H9 (cell line): ENCODE results near the gene AMN. TPM values are rescaled to one million over a fixed set of nuclear protein-coding genes. Genes with fewer than 3 reads are reported as not detected.

ENCODE experiments used
- DNase-seq: peaks from one replicate; pipeline ENCODE4 v3.0.0-alpha.2; 2017
- H2AFZ ChIP-seq: one replicate; pipeline ENCODE4 v1.6.1; 2013; ENCODE audit warnings: mild to moderate bottlenecking, low read length, control low read depth, moderate library complexity
- H2AK5ac ChIP-seq: 2 replicates; pipeline ENCODE4 v1.6.1; 2013; ENCODE audit warnings: low read length, control low read depth, mixed read lengths; ENCODE audit not compliant: insufficient read length
- H2BK120ac ChIP-seq: one replicate; pipeline ENCODE4 v1.6.1; 2013; ENCODE audit warnings: low read depth, mild to moderate bottlenecking, low read length, control low read depth, inconsistent platforms; ENCODE audit not compliant: poor library complexity, severe bottlenecking
- H2BK12ac ChIP-seq: 2 replicates; pipeline ENCODE4 v1.6.1; 2013; ENCODE audit warnings: low read length, control low read depth, mixed read lengths, low read depth; ENCODE audit not compliant: insufficient read length
- H2BK15ac ChIP-seq: 2 replicates; pipeline ENCODE4 v1.6.1; 2013; ENCODE audit warnings: low read depth, low read length, control low read depth
- H2BK20ac ChIP-seq: one replicate; pipeline ENCODE4 v1.6.1; 2013; ENCODE audit warnings: low read depth, mild to moderate bottlenecking, low read length, control low read depth, inconsistent platforms; ENCODE audit not compliant: poor library complexity, severe bottlenecking
- H2BK5ac ChIP-seq: 2 replicates; pipeline ENCODE4 v1.6.1; 2013; ENCODE audit warnings: low read length, control low read depth, mixed read lengths; ENCODE audit not compliant: insufficient read length
- H3K14ac ChIP-seq: 2 replicates; pipeline ENCODE4 v1.6.1; 2013; ENCODE audit warnings: low read length, control low read depth; ENCODE audit not compliant: insufficient read depth
- H3K18ac ChIP-seq: 2 replicates; pipeline ENCODE4 v1.6.1; 2013; ENCODE audit warnings: low read depth, mild to moderate bottlenecking, mixed read lengths, low read length, control low read depth; ENCODE audit not compliant: insufficient read length
- H3K23ac ChIP-seq: 2 replicates; pipeline ENCODE4 v1.6.1; 2013; ENCODE audit warnings: low read length, control low read depth, mixed read lengths, low read depth; ENCODE audit not compliant: insufficient read length
- H3K23me2 ChIP-seq: 2 replicates; pipeline ENCODE4 v1.6.1; 2013; ENCODE audit warnings: low read depth, mild to moderate bottlenecking, mixed read lengths, low read length, control low read depth; ENCODE audit not compliant: insufficient read length, poor library complexity, severe bottlenecking
- H3K27ac ChIP-seq: 2 replicates; pipeline ENCODE4 v1.5.1; 2013; ENCODE audit warnings: low read length, control low read depth, mixed read lengths, low read depth; ENCODE audit not compliant: insufficient read length
- H3K27me3 ChIP-seq: 2 replicates; pipeline ENCODE4 v1.6.1; 2013; ENCODE audit warnings: low read length, control low read depth, inconsistent platforms; ENCODE audit not compliant: insufficient read depth
- H3K4ac ChIP-seq: 2 replicates; pipeline ENCODE4 v1.6.1; 2013; ENCODE audit warnings: low read depth, mild to moderate bottlenecking, control low read depth, inconsistent platforms, low read length, moderate library complexity
- H3K4me1 ChIP-seq: 2 replicates; pipeline ENCODE4 v1.6.1; 2013; ENCODE audit warnings: low read length, control low read depth, inconsistent platforms; ENCODE audit not compliant: insufficient read depth
- H3K4me2 ChIP-seq: 2 replicates; pipeline ENCODE4 v1.6.1; 2013; ENCODE audit warnings: low read length, control low read depth, mixed read lengths; ENCODE audit not compliant: insufficient read length, insufficient read depth
- H3K56ac ChIP-seq: 2 replicates; pipeline ENCODE4 v1.6.1; 2013; ENCODE audit warnings: low read depth, mild to moderate bottlenecking, mixed read lengths, low read length, control low read depth; ENCODE audit not compliant: insufficient read length
- H3K79me1 ChIP-seq: 2 replicates; pipeline ENCODE4 v1.6.1; 2013; ENCODE audit warnings: low read depth, mild to moderate bottlenecking, moderate library complexity, low read length, control low read depth, inconsistent platforms; ENCODE audit not compliant: insufficient read depth, poor library complexity, severe bottlenecking
- H3K79me2 ChIP-seq: 2 replicates; pipeline ENCODE4 v1.6.1; 2013; ENCODE audit warnings: low read length, control low read depth, inconsistent platforms; ENCODE audit not compliant: insufficient read depth
- H3K9ac ChIP-seq: 2 replicates; pipeline ENCODE4 v1.6.1; 2013; ENCODE audit warnings: low read length, control low read depth, mixed read lengths; ENCODE audit not compliant: insufficient read length; ENCODE audit errors: extremely low read depth
- H3K9me3 ChIP-seq: one replicate; pipeline ENCODE4 v1.6.1; 2013; ENCODE audit warnings: low read depth, low read length, inconsistent platforms; ENCODE audit not compliant: control insufficient read depth
- H3T11ph ChIP-seq: one replicate; pipeline ENCODE4 v1.6.1; 2013; ENCODE audit warnings: mild to moderate bottlenecking, low read length, control low read depth, inconsistent platforms
- H4K20me1 ChIP-seq: one replicate; pipeline ENCODE4 v1.6.1; 2013; ENCODE audit not compliant: control insufficient read depth, insufficient read length, insufficient read depth
- H4K5ac ChIP-seq: 2 replicates; pipeline ENCODE4 v1.6.1; 2013; ENCODE audit warnings: low read depth, mild to moderate bottlenecking, mixed read lengths, low read length, control low read depth; ENCODE audit not compliant: insufficient read length
- H4K8ac ChIP-seq: replicated peaks from 2 replicates; pipeline ENCODE4 v1.6.1; 2013; ENCODE audit warnings: low read length, control low read depth, mixed read lengths, low read depth; ENCODE audit not compliant: insufficient read length
- H4K91ac ChIP-seq: 2 replicates; pipeline ENCODE4 v1.6.1; 2013; ENCODE audit warnings: low read depth, mild to moderate bottlenecking, moderate library complexity, mixed read lengths, low read length, control low read depth; ENCODE audit not compliant: insufficient read length
- H3K27ac Mint-ChIP-seq, 3 experiments: 2 replicates in 2 of 3; 3 replicates in 1 of 3; pipeline ENCODE4 v1.8.0; 2020 to 2021; ENCODE audit warnings: mixed read lengths in 3 of 3, mild to moderate bottlenecking in 1 of 3, moderate library complexity in 1 of 3
- H3K27me3 Mint-ChIP-seq: 2 replicates; pipeline ENCODE4 v1.8.0; 2021; ENCODE audit warnings: low read depth, mild to moderate bottlenecking, moderate library complexity, mixed read lengths
- H3K36me3 Mint-ChIP-seq, 3 experiments: 2 replicates in 2 of 3; 3 replicates in 1 of 3; pipeline ENCODE4 v1.8.0; 2020 to 2021; ENCODE audit warnings: low read depth in 3 of 3, mixed read lengths in 3 of 3; ENCODE audit not compliant: insufficient read depth in 1 of 3
- H3K4me1 Mint-ChIP-seq, 2 experiments: 2 replicates each; pipeline ENCODE4 v1.8.0; 2020; ENCODE audit warnings: mixed read lengths in 2 of 2
- H3K4me3 Mint-ChIP-seq, 2 experiments: 2 replicates in 1 of 2; 3 replicates in 1 of 2; pipeline ENCODE4 v1.8.0; 2020 to 2021; ENCODE audit warnings: mild to moderate bottlenecking in 2 of 2, mixed read lengths in 2 of 2, moderate library complexity in 1 of 2
- H3K9me3 Mint-ChIP-seq, 2 experiments: 2 replicates in 1 of 2; 3 replicates in 1 of 2; pipeline ENCODE4 v1.8.0; 2020; ENCODE audit warnings: mild to moderate bottlenecking in 2 of 2, mixed read lengths in 2 of 2, moderate library complexity in 1 of 2
- WGBS: extraction: QIAGEN DNeasy Blood & Tissue Kit; methylation state at CpG from one replicate; pipeline ENCODE4 v1.1.7; 2013; ENCODE audit warnings: missing lambda C conversion rate, low lambda C conversion rate, mixed read lengths; ENCODE audit not compliant: insufficient read length; ENCODE audit errors: extremely low coverage; 5-methylcytosine and 5-hydroxymethylcytosine counted together
- total RNA-seq: library from RNA; stranded (reverse); gene quantifications from 2 replicates; pipeline ENCODE4 v1.2.1, GENCODE V29; 2021
- TF ChIP-seq, protein P1 (sequence below): fragments of 200-600 bp; sonication (generic); conservative IDR thresholded peaks from 3 replicates; pipeline ENCODE4 v1.8.0; 2021; ENCODE audit warnings: antibody characterized with exemption, mild to moderate bottlenecking

AMN gene
- total RNA-seq, 1 experiment from 2014 or later = 1.9 TPM

DNA sequence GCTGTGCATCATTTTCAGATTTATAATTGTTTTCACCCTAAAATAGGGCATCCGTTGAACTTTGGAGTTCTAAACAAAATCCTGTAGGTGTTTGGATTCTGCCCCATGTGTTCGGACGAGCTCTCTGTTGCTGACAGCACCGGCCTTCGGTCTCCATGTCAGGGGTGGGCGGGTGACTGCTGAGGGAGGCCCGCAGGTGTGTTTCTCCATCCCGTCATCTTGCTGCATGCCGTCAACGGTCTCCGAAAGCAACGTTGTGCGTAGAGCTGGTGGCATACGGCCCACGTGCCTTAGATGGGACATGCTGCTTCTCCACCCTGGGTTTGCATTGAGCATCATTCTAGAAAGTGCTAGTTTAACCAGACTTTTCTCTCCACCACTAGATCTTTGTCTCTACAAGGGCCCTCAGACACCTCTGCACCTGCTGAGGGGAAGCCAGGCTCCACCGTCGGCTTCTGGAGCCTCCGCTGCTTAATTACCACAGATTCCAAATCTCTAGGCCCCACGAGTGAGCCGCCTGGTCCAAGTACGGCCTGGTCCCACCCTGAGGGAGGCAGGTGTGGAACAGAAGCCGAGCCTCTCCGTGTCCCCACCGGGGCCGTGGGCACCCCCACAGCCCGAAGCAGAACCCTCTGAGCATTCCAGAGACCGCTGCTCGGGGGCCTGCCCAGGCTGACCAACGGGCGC, 15.7 kb upstream of the AMN start:
- Histone ChIP-seq H3K4ac (no peak overlapping the region), H2BK15ac (no peak overlapping the region), H3K18ac (no peak overlapping the region), H4K91ac (no peak overlapping the region), H2BK12ac (no peak overlapping the region), H3K4me2 (no peak overlapping the region), H3K23me2 (no peaks in the 10 kb centered on the region), H3K4me1 (no peaks in the 10 kb centered on the region), H4K8ac (no peak overlapping the region), H3K9me3 (no peaks in the 10 kb centered on the region), H3K56ac (no peak overlapping the region), H3K27ac (no peak overlapping the region), H3K79me2 (no peaks in the 10 kb centered on the region), H4K5ac (no peak overlapping the region), H3K79me1 (no peaks in the 10 kb centered on the region), H3K14ac (no peak overlapping the region), H4K20me1 (no peaks in the 10 kb centered on the region), H3T11ph (no peak overlapping the region), H3K9ac (no peak overlapping the region), H2BK5ac (no peak overlapping the region), H3K27me3 (no peaks in the 10 kb centered on the region), H2AFZ (no peak overlapping the region), H3K23ac (no peak overlapping the region), H2AK5ac (no peak overlapping the region), H2BK120ac (no peak overlapping the region), H2BK20ac (no peak overlapping the region)
- WGBS = no CpG with 5 or more reads among the region's 30 CpGs
- DNase-seq = no peak
- no peak overlapping the region for H3K4me3 Mint-ChIP-seq
- TF ChIP-seq, protein P1, sequence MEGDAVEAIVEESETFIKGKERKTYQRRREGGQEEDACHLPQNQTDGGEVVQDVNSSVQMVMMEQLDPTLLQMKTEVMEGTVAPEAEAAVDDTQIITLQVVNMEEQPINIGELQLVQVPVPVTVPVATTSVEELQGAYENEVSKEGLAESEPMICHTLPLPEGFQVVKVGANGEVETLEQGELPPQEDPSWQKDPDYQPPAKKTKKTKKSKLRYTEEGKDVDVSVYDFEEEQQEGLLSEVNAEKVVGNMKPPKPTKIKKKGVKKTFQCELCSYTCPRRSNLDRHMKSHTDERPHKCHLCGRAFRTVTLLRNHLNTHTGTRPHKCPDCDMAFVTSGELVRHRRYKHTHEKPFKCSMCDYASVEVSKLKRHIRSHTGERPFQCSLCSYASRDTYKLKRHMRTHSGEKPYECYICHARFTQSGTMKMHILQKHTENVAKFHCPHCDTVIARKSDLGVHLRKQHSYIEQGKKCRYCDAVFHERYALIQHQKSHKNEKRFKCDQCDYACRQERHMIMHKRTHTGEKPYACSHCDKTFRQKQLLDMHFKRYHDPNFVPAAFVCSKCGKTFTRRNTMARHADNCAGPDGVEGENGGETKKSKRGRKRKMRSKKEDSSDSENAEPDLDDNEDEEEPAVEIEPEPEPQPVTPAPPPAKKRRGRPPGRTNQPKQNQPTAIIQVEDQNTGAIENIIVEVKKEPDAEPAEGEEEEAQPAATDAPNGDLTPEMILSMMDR = no peak
- H3K27ac Mint-ChIP-seq = no peak overlapping the region
- no peaks in the 10 kb centered on the region; a peak in 1 of 4 replicates for H3K4me1 Mint-ChIP-seq
- H3K36me3 Mint-ChIP-seq = peaks cover 25 to 40% (median 35%) of the 10 kb centered on the region in 3 experiments
- peaks cover 16 to 17% of the 10 kb centered on the region in 2 experiments for H3K9me3 Mint-ChIP-seq
- H3K27me3 Mint-ChIP-seq = no peaks in the 10 kb centered on the region
